Fibroblast of skin of right biceps (primary cell): ENCODE measurements around the gene LRRC41.
"Not testable (repeated sequence)": the region's sequence is repeated elsewhere in the genome, so short reads cannot be mapped to it uniquely, and the experiment has no call there.

ENCODE experiments used
- DNase-seq: peaks from one replicate; pipeline ENCODE4 v3.0.0-alpha.2; 2013

The LRRC41 gene

DNA sequence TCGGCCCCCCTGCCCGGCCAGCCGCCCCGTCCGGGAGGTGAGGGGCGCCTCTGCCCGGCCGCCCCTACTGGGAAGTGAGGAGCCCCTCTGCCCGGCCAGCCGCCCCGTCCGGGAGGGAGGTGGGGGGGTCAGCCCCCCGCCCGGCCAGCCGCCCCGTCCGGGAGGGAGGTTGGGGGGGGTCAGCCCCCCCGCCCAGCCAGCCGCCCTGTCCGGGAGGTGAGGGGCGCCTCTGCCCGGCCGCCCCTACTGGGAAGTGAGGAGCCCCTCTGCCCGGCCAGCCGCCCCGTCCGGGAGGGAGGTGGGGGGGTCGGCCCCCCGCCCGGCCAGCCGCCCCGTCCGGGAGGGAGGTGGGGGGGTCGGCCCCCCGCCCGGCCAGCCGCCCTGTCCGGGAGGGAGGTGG is 61.7 kb downstream of the LRRC41 start:
- DNase-seq, result not testable (repeated sequence)

DNA sequence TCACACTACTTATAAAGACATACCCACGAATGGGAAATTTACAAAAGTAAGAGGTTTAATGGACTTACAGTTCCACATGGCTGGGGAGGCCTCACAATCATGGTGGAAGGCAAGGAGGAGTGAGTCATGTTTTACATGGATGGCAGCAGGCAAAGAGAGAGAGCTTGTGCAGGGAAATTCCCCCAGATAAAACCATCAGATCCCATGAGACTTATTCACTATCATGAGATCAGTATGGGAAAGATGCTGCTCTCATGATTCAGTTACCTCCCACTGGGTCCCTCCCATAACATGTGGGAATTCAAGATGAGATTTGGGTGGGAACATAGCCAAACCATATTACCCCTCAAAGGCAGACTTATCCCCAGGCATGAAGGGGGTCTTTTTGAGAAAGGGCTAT is 64.6 kb downstream of the LRRC41 start:
- peak; percentile 76 for DNase-seq

DNA sequence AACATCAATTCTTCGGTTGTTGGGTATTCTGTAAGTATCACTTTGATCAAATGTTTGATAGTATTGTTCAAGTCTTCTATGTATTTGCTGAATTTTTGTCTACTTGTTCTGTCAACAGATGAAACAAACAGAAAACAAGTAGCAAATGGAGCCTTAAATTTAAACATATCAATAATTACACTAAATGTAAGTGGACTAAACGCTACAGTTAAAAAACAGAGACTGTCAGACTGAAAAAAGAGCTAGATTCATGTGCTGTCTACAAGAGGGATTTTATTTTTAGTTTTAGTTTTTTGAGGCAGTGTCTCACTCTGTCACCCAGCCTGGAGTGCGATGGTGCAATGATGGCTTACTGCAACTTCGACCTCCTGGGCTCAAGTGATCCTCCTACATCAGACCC is 66.5 kb downstream of the LRRC41 start:
- no peak for DNase-seq

DNA sequence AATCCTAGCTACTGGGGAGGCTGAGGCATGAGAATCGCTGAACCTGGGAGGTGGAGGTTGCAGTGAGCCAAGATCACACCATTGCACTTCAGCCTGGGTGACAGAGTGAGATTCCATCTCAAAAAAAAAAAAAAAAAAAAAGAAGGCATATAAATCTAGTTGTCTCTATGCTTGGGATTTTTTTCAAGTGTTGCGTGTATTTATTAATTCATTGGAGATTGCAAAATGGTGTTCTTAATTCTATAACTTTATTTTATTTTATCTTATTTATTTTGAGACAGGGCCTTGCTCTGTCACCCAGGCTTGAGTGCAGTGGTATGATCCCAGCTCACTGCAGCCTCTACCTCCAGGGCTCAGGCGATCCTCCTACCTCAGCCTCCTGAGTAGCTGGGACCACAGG is 72.2 kb downstream of the LRRC41 start:
- DNase-seq, result not testable (repeated sequence)
